Posterior cingulate gyrus (tissue), 11 donors: ENCODE data around the gene TRPV4.

Experiments
- DNase-seq, 10 donors: peaks; one replicate each; pipeline versions ENCODE4 v3.0.0 to v3.0.0-alpha.2; 2020 to 2021; ENCODE audit warnings: mixed read lengths in 3 of 10
- intact Hi-C: fragments of 100-400 bp; cut with DNase I; formaldehyde crosslinking; loops from one replicate; pipeline ENCODE4 v1.15.1; 2023

Gene TRPV4

DNA sequence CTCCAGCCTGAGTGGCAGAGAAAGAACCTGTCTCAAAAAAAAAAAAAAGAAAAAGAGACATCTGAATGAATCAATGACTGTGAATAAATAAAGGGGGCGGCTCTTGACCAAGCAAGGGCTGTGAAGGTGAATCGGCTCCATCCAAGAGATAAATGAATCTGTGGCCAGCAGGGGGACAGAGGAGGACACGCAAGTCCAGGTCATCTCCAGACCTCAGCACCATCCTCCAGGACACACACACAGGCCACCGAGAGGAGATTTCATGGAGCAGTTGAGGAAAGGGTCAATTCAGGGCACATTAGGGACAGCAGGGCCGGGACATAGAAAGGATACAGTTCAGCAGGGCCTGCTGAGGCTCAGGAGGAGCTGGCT lies 21.6 kb downstream of the TRPV4 start:
- peak in 1 of 10 donors; percentile 50 for DNase-seq
- intact Hi-C loops: no loop called here

DNA sequence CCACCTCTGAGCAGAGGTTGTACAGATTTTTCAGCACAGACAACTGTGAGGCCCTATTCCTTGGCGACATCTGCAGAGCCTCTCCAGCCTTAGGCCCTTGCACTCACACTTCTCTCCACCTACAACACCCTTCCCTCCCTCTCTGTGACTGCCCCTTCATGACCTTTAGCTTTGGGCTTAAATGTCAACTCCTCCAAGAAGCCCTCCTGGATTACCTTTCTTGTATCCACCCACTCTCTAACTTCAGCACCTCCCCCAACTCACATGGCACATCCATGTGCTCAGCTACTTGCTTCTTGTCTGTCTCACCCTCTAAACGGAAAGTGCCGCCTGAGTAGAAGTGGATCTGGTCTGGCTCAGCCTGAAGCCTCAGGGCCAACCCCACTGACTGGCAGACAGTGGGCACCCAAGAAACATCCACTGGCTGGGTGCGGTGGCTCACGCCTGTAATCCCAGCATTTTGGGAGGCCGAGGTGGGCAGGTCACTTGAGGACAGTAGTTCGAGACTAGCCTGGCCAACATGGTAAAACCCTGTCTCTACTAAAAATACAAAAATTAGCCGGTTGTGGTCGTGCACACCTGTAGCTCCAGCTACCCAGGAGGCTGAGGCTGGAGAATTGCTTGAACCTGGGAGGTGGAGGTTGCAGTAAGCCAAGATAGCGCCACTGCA lies 22.1 kb downstream of the TRPV4 start:
- DNase-seq: peak in 2 of 10 donors; percentile 31 to 55
- intact Hi-C loops: no loop called here

DNA sequence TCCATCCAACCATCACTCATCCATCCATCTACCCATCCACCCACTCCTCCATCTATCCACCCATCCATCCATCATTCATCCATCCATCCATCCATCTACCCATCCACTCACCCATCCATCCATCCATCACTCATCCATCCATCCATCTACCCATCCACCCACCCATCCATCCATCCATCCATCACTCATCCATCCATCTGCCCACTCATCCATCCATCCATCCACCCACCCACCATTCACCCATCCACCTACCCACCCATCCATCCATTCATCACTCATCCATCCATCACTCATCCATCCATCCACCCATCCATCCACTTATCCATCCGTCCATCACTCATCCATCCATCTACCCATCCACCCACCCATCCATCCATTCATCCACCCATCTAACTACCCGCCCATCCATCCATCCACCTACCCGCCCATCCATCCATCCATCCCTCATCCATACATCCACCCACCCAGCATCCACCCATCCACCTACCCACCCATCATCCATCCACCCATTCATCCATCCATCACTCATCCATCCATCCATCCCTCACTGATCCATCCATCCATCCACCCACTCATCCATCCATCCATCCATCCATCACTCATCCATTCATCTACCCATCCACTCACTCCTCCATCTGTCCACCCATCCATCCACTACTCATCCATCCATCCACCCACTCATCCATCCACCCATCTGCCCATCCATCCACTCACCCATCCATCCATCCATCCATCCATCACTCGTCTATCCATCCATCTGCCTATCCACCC lies 24.1 kb downstream of the TRPV4 start:
- DNase-seq: peak in 3 of 10 donors; percentile 3 to 12 (median 10)
- intact Hi-C loops: no loop called here

DNA sequence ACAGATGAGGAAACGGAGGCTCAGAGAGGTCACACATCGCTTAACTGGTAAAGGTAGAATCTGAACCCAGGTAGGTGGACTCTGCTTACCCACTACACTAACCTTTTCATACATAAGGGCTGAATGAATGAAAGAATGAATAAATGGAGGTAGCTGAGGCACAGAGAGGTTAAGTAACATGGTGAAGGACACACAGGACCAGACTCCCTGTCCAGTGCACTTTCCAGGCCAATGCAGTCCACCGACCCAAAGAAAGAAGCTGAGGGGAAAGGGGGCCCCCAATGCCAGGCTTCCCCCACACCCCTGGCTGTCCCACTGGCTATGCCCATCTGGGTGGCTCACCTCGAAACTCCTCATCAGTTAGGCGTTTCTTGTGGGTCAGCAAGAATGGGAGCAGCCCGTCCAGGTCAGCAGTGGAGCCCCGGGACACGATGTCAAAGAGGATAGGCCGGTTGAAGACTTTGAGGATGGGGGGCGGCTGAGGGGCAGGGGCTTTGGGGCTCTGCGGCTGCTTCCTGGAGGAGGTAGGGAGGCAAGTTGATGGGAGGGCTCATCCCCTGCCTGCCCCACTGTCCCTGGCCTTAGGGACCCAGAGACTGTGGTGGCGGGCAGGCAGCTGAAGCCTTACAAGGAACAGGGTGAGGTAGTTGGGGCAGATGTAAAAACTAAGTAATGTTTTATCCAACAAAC lies 25.1 kb downstream of the TRPV4 start:
- intact Hi-C loops: no loop called here
- peak in 3 of 10 donors; percentile 39 to 61 (median 46) for DNase-seq

DNA sequence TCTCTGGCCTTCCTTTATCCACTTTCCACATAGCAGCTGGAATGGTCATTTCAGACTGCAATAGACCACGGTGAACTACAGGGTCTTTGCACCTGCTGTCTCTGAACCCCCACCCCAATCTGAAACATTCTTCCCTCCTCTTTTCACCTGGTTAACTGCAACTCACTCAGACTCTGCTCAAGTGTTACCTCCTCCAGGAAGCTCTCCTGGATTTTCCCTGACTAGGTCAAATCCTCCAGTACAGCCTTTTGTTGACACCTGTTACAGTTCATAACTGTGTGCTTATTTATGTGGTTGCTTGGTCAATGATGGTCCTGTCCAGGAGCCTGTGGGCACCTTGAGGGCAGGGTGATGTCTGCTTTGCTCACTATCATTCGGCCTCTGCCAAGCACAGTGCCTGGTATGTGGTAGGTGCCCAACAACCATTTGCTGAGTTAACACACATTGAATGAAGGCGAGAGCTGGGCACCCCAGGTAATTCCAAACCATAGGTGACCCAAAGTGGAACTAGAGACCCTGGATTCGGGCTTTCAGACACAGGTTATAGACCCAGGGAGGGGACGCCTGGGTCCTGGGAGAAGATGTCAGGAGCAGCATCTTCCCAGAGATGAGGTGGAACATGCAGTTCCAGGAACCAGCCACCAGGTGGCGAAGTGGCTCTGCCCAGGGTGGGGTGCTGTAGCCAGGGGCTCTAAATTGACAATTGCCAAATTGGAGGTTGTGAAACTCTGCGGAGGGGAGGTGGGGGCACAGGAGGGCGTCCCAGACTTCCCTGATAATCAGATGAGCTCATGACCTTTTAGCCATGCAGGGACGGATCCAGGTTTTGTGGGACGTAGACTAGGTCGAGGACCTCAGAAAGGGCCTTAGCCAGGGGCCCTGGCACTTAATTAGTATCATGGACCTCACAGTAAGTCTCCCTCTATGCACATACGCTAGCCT lies 28.1 kb downstream of the TRPV4 start:
- intact Hi-C loops: loop anchor here (1.0 kb wide), 2 partner anchors 40 to 75 kb away; partner anchors contain the start of gene GLTP

DNA sequence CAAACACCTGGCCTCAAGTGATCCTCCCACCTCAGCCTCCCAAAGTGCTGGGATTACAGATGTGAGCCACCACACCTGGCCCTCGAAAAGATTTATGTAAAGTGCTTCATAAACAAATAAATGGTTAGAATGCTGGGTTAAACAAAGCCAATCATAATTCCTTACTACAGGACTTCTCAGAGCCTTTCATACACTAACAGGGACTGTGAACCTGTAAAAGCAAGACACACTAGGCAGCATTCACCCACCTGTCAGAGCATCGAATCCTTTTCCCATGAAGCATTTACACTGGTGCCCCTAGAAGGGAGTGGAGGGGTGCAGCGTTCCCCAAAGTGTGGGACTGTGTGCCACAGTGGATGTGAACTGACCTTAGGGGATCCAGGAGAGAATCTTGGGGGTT lies 29.5 kb downstream of the TRPV4 start:
- DNase-seq: peak in 2 of 10 donors; percentile 16 to 56
- intact Hi-C loops: no loop called here

More for the DNA sequence above, 28.1 kb downstream of the TRPV4 start:
- peak; percentile 43 to 95 (median 76) for DNase-seq

DNA sequence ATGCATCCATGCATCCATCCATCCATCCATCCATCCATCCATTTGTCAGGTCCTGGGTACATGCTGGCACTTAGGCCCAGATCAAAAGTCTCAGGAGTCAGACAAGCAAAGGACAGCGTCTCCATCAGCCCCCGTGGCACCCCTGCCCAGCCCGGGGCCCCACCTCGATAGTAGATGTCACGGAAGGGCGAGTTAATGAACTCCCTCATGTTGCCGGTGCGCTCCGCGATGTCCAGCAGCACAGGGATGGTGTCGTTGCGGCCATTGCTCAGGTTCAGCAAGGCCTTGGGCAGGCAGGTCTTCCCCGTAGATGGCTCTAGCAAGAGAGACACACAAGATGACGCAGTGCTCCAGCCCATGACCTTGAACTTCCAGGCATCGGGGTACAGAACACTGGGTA lies 30.4 kb downstream of the TRPV4 start:
- intact Hi-C loops: no loop called here
- peak in 3 of 10 donors; percentile 39 to 67 (median 48) for DNase-seq

DNA sequence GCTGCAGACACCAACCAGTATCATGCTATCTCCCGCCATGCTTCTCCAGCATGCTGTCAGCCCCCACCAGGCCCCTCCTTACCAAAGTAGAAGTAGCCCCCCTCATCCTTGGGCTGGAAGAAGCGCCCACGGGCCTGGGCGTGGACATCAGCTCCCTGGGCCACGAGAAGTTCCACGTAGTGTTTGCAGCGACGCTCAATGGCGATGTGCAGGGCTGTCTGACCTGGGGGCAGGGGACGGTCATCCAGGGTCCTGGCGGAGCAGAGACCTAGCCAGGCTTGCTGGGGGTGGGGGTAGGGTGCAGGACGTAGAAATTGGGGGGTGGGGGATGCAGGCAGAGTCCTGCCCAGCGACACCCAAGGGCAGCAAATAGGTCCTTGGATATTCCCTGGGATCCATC lies 32.7 kb downstream of the TRPV4 start:
- intact Hi-C loops: no loop called here
- DNase-seq: peak in 3 of 10 donors; percentile 1 to 65 (median 61)

DNA sequence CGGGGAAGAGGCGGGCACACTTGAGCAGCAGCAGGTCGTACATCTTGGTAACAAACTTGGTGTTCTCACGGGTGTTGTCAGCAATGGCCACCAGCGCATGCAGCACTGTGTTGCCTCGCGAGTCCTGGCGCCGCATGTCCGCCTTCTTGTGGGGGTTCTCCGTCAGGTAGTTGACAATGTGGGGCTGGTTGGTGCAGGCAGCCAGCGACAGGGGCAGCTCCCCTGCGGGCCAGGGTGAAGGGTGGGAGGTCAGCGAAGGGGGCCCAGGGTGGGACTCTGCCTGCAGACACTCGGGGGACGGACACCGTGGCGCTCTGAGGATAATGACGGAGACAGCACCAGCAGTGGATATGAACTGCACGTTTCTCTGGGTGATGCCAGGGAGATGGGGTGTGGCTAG lies 34.5 kb downstream of the TRPV4 start:
- intact Hi-C loops: no loop called here

DNA sequence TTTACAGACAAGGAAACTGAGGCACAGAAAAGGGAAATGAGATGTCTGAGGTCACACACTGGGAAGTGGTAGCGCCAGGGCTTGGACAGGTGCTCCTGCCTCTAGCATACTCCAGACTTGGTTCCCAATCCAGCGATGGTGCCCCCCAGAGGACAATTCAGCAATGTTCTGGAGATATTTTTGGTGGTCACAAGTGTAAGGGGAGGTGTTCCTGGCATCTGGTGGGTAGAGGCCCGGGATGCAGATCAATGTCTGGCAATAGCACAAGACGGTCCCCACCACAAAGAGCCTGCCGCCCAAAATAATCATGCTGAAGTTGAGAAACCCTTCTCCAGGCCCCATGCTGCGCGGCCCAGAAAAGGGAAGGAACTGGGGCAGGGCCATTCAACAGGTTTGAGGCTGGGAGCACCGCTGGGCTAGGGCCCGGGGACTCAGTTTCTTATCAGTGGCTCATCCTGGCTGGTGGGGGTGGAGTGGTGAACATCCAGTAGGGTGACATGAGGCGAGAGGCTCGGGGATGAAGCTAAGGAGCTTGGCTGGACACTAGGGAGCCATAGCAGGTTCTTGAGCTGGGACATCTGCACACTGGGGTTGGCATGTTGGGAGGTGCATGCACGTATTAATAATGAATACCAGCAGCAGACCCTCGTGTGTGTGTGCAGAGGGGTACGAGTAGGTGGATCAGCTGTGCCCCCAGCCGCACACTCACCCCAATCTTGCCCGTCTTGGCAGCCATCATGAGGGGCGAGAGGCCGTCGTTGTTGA lies 35.1 kb downstream of the TRPV4 start:
- intact Hi-C loops: no loop called here
- DNase-seq: peak in 3 of 10 donors; percentile 57 to 61 (median 60)

More for the DNA sequence above, 34.5 kb downstream of the TRPV4 start:
- DNase-seq: peak in 3 of 10 donors; percentile 19 to 81 (median 62)

DNA sequence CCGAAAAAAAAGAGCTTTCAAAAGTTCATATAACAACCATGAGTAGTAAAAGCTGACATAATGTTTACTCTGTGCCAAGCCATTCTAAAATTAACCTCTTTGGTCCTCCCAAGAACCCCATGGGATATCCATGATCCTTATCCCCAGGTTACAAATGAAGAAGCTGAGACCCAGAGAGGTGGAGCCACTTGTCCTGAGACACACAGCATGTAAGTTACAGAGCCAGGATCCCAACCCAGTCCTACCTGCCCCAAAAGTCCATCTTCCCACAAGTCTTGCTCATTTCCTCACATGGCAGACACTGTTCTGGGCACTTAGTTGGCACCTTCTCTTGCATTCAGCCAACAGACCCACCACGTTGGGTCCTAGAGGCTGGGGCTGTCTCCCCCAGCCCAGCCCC lies 37.1 kb downstream of the TRPV4 start:
- intact Hi-C loops: no loop called here
- DNase-seq: no peak

DNA sequence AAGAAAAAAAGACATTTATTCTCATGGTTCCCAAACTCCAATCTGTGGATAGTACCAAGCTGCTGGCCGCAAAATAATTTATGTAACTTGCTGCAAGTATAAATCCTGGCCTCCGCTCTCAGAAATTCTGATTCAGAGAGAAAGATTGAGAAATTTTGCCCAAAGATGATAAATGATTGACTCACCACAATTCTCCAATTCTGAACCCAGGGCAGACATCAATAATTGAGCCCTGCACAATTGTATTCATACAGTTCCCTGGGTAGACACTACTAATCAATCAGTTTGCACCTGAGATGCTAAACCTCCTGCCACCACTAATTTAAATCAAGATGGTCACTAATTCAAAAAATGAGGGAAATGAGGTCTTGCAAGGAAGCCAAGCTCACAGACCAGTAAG lies 38.2 kb downstream of the TRPV4 start:
- intact Hi-C loops: no loop called here
- peak in 1 of 10 donors; percentile 1 for DNase-seq

DNA sequence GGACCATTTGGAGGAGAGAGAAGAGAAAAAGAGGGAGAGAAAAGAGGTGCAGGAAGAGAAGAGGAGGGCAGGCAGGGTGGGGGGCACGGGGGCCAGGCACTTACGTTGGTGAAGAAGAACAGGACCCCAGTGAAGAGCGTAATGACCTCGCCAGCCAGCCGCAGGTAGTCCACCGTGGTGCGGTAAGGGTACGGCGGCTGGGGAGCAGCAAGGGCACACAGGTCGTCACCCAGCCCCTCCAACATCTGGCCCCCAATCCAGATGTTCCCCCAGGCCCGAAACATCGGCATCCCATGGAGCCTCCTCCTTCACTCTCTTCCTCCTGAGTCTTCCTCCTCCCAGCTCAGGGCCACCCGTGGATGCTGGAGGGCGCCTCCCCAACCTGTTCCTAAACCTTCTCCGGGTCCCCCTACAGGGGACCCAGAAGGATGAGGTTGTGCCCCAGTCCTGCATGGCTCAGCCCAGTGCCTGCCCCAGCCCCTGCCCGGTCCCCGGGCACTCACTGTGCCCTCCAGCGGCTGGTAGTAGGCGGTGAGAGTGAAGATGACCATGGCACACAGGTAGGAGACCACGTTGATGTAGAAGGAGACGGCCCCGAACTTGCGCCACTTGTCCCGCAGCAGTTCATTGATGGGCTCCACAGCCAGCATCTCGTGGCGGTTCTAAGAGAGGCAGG lies 39.2 kb downstream of the TRPV4 start:
- intact Hi-C loops: no loop called here
- peak in 3 of 10 donors; percentile 47 to 55 (median 54) for DNase-seq

DNA sequence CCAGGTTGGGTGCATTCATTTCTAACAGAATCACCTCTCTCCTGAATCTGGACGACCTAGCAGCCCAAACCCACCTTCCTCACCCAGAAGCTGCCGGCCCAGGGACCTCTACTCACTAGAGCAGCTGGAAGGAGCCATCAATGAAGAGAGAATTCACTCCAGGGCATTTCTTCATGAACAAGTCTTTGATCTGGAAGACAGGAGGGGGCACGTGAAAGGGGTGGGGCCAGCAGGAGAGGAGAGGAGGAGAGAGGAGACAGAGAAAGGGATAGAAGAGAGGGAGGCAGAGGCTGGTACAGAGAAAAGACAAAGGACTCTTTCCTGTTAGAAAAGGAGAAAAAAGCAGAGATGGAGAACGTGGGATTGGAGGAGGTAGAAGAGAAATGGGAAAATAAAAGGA lies 39.8 kb downstream of the TRPV4 start:
- DNase-seq: peak in 3 of 10 donors; percentile 7 to 43 (median 12)
- intact Hi-C loops: no loop called here

DNA sequence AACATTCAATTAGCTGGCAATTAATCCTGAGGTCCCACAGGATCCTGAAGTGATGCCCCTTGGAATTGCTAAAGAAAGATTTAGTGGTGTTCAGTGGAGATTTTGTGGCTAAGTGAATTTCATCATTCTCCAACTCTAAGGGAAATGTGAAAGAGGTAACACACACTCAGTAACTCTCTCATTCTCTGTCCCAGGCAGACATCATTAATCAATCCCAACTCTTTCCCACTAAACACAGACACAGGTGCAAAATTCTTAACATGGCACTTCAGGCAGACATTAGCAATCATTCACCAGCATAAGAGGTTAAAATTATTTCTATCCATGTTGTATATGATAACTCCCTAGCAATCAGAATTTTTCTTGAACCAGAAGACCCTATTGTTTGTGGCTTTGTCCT lies 40.2 kb downstream of the TRPV4 start:
- DNase-seq: no peak
- intact Hi-C loops: no loop called here

DNA sequence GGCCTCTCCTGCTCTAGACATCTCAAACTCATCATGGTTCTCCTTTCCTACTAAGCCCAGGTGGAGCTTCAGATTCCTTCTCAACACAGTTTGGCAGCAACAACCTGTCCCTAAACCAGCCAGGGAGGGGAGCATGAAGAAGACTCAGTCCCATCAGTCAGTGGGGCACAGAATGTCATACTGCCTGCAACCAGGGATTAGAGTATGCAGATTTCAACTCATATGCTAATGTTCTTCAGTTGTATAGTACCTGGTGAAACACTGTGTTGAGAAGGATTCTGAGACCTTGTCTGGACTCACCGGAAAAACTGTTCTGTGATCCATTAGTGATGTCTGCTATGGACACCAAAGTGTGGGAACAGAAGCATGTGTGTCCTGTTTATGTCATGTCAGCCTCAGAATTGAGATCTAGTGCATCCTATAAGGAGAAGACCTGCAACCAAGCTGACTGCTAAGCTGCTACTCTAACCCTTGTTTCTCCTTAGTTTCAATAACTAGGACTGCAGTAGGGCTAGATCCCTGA lies 43.6 kb downstream of the TRPV4 start:
- peak in 1 of 10 donors; percentile 6 for DNase-seq
- intact Hi-C loops: no loop called here

DNA sequence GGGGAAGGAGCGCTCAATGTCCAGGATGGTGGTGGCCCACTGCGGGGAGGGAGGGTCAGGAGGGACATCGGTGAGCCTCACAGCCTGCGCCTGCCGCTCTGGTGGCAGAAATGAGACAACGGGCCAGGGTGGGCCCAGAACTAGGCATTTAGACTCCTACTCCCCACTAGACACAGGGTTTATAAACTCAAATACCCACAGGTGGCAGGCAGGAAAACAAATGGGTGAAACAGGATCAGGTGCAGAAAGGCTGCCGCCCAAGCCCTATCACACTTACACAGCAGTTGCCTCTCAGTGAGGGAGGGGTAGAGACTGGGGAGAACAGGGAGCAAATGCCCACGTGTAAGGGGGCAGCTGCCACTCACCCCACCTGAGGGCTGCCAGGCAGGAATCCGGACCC lies 46.4 kb downstream of the TRPV4 start:
- no peak for DNase-seq
- intact Hi-C loops: no loop called here

DNA sequence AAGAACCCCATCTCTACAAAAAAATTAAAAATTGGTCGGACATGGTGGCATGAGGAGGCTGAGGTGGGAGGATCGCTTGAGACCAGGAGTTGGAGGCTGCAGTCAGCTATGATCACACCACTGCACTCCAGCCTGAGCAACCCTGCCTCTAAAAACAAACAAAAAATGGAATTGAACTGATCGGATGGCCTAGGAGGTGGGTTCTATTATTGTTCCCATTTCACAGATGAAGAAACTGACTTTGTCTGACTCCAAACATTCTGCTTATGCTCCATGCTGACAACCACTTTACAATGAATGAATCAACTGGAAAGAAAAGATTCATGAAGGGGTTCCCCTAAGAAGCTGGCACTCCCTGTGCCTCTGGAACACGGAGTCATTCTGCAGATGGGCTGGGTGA lies 47.3 kb downstream of the TRPV4 start:
- intact Hi-C loops: no loop called here
- peak in 1 of 10 donors; percentile 9 for DNase-seq

DNA sequence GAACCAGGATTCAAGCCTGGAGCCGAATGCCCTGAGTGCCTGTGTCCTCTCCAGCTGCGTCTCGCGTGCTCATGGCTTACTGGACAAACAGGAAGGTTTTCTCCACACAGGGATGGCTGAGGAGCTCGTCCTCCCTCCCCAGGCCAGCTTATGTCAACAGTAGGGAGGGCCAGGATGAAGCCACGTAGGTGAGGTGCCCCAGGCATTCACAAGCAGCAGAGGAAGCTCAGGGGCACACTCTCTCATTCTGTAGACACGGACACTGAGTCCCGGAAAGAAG lies 49.3 kb downstream of the TRPV4 start:
- intact Hi-C loops: no loop called here
- DNase-seq: peak in 1 of 10 donors; percentile 1
